Measurements from ENCODE around the gene UNC79.

UNC79 gene

GRCh38 chr14:93737634-93738033, 306.9 kb downstream of the UNC79 start:
- Histone ChIP-seq H3K27ac (ENCODE audit: low read depth, low read length, poor library complexity, severe bottlenecking) (no peak overlapping the region), H4K20me1 (ENCODE audit: insufficient read depth, low read length) (no peaks in the 10 kb centered on the region), H3K9ac (ENCODE audit: low read length) (no peak overlapping the region), H3K9me3 (ENCODE audit: low read length) (no peaks in the 10 kb centered on the region), H3K4me1 (ENCODE audit: insufficient read depth, low read length, severe bottlenecking) (no peaks in the 10 kb centered on the region), H3K79me2 (ENCODE audit: insufficient read depth, low read length) (no peaks in the 10 kb centered on the region), H3K36me3 (ENCODE audit: insufficient read depth, low read length) (no peaks in the 10 kb centered on the region), H3K4me3 (ENCODE audit: low read depth, low read length, poor library complexity, severe bottlenecking) (no peak overlapping the region), H3K9me2 (ENCODE audit: low read depth, low read length) (no peaks in the 10 kb centered on the region), H3K27me3 (ENCODE audit: insufficient read depth, low read length) (peaks cover 6% of the 10 kb centered on the region; the same call in 1 of the 2 replicates), H3F3A (ENCODE audit: insufficient read depth, low read length) (no peaks in the 10 kb centered on the region), H3K4me2 (ENCODE audit: low read length) (no peak overlapping the region), H2AFZ (ENCODE audit: low read length) (no peak overlapping the region)
- no peak for TF ChIP-seq CTCF (IDR thresholded peaks at IDR 0.05; ENCODE audit: low read length)
- no peak for TF ChIP-seq EZH2 (IDR thresholded peaks at IDR 0.05; ENCODE audit: borderline replicate concordance, low read length)

GRCh38 chr14:93741556-93742230, 311.0 kb downstream of the UNC79 start:
- no peak overlapping the region for H3K4me3 ChIP-seq (ENCODE audit: low read depth, low read length, poor library complexity, severe bottlenecking)
- no peaks in the 10 kb centered on the region for H3K79me2 ChIP-seq (ENCODE audit: insufficient read depth, low read length)
- TF ChIP-seq EZH2 (IDR thresholded peaks at IDR 0.05; ENCODE audit: borderline replicate concordance, low read length) (no peak), CTCF (IDR thresholded peaks at IDR 0.05; ENCODE audit: low read length) (no peak)
- H3K4me1 ChIP-seq (ENCODE audit: insufficient read depth, low read length, severe bottlenecking), result no peaks in the 10 kb centered on the region
- H3K9ac ChIP-seq (ENCODE audit: low read length), result no peak overlapping the region
- peaks cover 6% of the 10 kb centered on the region; the same call in 1 of the 2 replicates for H3K27me3 ChIP-seq (ENCODE audit: insufficient read depth, low read length)
- no peaks in the 10 kb centered on the region for H4K20me1 ChIP-seq (ENCODE audit: insufficient read depth, low read length)
- no peak overlapping the region for H2AFZ ChIP-seq (ENCODE audit: low read length)
- H3K9me2 ChIP-seq (ENCODE audit: low read depth, low read length), result no peaks in the 10 kb centered on the region
- H3K27ac ChIP-seq (ENCODE audit: low read depth, low read length, poor library complexity, severe bottlenecking), result no peak overlapping the region
- H3K9me3 ChIP-seq (ENCODE audit: low read length), result no peaks in the 10 kb centered on the region
- no peak overlapping the region for H3K4me2 ChIP-seq (ENCODE audit: low read length)
- no peaks in the 10 kb centered on the region for H3K36me3 ChIP-seq (ENCODE audit: insufficient read depth, low read length)
- H3F3A ChIP-seq (ENCODE audit: insufficient read depth, low read length), result no peaks in the 10 kb centered on the region

GRCh38 chr14:93742761-93743160, 312.0 kb downstream of the UNC79 start:
- Histone ChIP-seq H3K4me1 (ENCODE audit: insufficient read depth, low read length, severe bottlenecking) (no peaks in the 10 kb centered on the region), H2AFZ (ENCODE audit: low read length) (no peak overlapping the region), H3K27ac (ENCODE audit: low read depth, low read length, poor library complexity, severe bottlenecking) (no peak overlapping the region), H3K9me2 (ENCODE audit: low read depth, low read length) (no peaks in the 10 kb centered on the region), H3F3A (ENCODE audit: insufficient read depth, low read length) (no peaks in the 10 kb centered on the region), H4K20me1 (ENCODE audit: insufficient read depth, low read length) (no peaks in the 10 kb centered on the region), H3K4me3 (ENCODE audit: low read depth, low read length, poor library complexity, severe bottlenecking) (no peak overlapping the region), H3K9ac (ENCODE audit: low read length) (no peak overlapping the region), H3K4me2 (ENCODE audit: low read length) (no peak overlapping the region), H3K27me3 (ENCODE audit: insufficient read depth, low read length) (peaks cover 6% of the 10 kb centered on the region; the same call in 1 of the 2 replicates), H3K9me3 (ENCODE audit: low read length) (no peaks in the 10 kb centered on the region), H3K79me2 (ENCODE audit: insufficient read depth, low read length) (no peaks in the 10 kb centered on the region), H3K36me3 (ENCODE audit: insufficient read depth, low read length) (no peaks in the 10 kb centered on the region)
- no peak for TF ChIP-seq EZH2 (IDR thresholded peaks at IDR 0.05; ENCODE audit: borderline replicate concordance, low read length)
- no peak for TF ChIP-seq CTCF (IDR thresholded peaks at IDR 0.05; ENCODE audit: low read length)

All from OCI-LY1 (cell line).